Measurements from ENCODE around the gene RARG. TPM values are rescaled to one million over a fixed set of nuclear protein-coding genes. Genes with fewer than 3 reads are reported as not detected.

The RARG gene
- total and polyA plus RNA-seq, 2 donors, result 30.5 to 37.8 TPM

- H3K4me1 ChIP-seq (ENCODE audit: insufficient read depth), result no peaks in the 10 kb centered on the region
- DNase-seq (ENCODE audit: extremely low spot score), result no peak
- H3K4me3 ChIP-seq (ENCODE audit: low read depth, low read length), result no peak overlapping the region
- H3K36me3 ChIP-seq (ENCODE audit: insufficient read depth), result peaks cover 4% of the 10 kb centered on the region
- peak overlapping the region; percentile 76 for H3K27ac ChIP-seq (ENCODE audit: low read depth)
- 49% methylated on average over 19 of the region's 19 CpGs for WGBS
Measured at GRCh38 chr12:53217051-53217930, 14.7 kb downstream of the RARG start.

GRCh38 chr12:53215497-53215896 is 16.5 kb downstream of the RARG start:
- Histone ChIP-seq H3K36me3 (ENCODE audit: insufficient read depth) (peaks cover 4% of the 10 kb centered on the region), H3K27ac (ENCODE audit: low read depth) (no peak overlapping the region), H3K4me1 (ENCODE audit: insufficient read depth) (no peaks in the 10 kb centered on the region), H3K4me3 (ENCODE audit: low read depth, low read length) (no peak overlapping the region)
- DNase-seq (ENCODE audit: extremely low spot score), result no peak
- WGBS, result 80% methylated on average over 8 of the region's 8 CpGs

- Histone ChIP-seq H3K4me3 (ENCODE audit: low read depth, low read length) (no peak overlapping the region), H3K36me3 (ENCODE audit: insufficient read depth) (peaks cover 4% of the 10 kb centered on the region), H3K4me1 (ENCODE audit: insufficient read depth) (no peaks in the 10 kb centered on the region), H3K27ac (ENCODE audit: low read depth) (no peak overlapping the region)
- DNase-seq (ENCODE audit: extremely low spot score), result no peak
- 70% methylated on average over 12 of the region's 12 CpGs for WGBS
Measured at GRCh38 chr12:53214687-53215455, 17.1 kb downstream of the RARG start.

- DNase-seq (ENCODE audit: extremely low spot score), result no peak
- Histone ChIP-seq H3K4me1 (ENCODE audit: insufficient read depth) (no peaks in the 10 kb centered on the region), H3K4me3 (ENCODE audit: low read depth, low read length) (no peak overlapping the region), H3K27ac (ENCODE audit: low read depth) (no peak overlapping the region), H3K36me3 (ENCODE audit: insufficient read depth) (peaks cover 4% of the 10 kb centered on the region)
- WGBS, result 79% methylated on average over 5 of the region's 5 CpGs
Measured at GRCh38 chr12:53214221-53214620, 17.8 kb downstream of the RARG start.

- WGBS, result 13% methylated on average over 14 of the region's 14 CpGs
- H3K36me3 ChIP-seq (ENCODE audit: insufficient read depth), result peaks cover 4% of the 10 kb centered on the region
- H3K4me1 ChIP-seq (ENCODE audit: insufficient read depth), result no peaks in the 10 kb centered on the region
Measured at GRCh38 chr12:53213348-53213747, 18.7 kb downstream of the RARG start.

GRCh38 chr12:53212931-53213330 is 19.1 kb downstream of the RARG start:
- no peak for DNase-seq (ENCODE audit: extremely low spot score)
- Histone ChIP-seq H3K27ac (ENCODE audit: low read depth) (no peak overlapping the region), H3K36me3 (ENCODE audit: insufficient read depth) (peaks cover 4% of the 10 kb centered on the region), H3K4me1 (ENCODE audit: insufficient read depth) (no peaks in the 10 kb centered on the region), H3K4me3 (ENCODE audit: low read depth, low read length) (no peak overlapping the region)
- WGBS, result 61% methylated on average over 12 of the region's 12 CpGs

More at GRCh38 chr12:53213348-53213747, 18.7 kb downstream of the RARG start:
- H3K4me3 ChIP-seq (ENCODE audit: low read depth, low read length), result no peak overlapping the region
- no peak for DNase-seq (ENCODE audit: extremely low spot score)
- no peak overlapping the region for H3K27ac ChIP-seq (ENCODE audit: low read depth)

- WGBS, result 88% methylated on average over 13 of the region's 13 CpGs
Measured at GRCh38 chr12:53211476-53212381, 20.3 kb downstream of the RARG start.

GRCh38 chr12:53210843-53211242 is 21.2 kb downstream of the RARG start:
- Histone ChIP-seq H3K4me3 (ENCODE audit: low read depth, low read length) (no peak overlapping the region), H3K27ac (ENCODE audit: low read depth) (no peak overlapping the region), H3K4me1 (ENCODE audit: insufficient read depth) (no peaks in the 10 kb centered on the region), H3K36me3 (ENCODE audit: insufficient read depth) (peaks cover 4% of the 10 kb centered on the region)
- no peak for DNase-seq (ENCODE audit: extremely low spot score)
- 69% methylated on average over 4 of the region's 4 CpGs for WGBS

More at GRCh38 chr12:53211476-53212381, 20.3 kb downstream of the RARG start:
- H3K27ac ChIP-seq (ENCODE audit: low read depth), result no peak overlapping the region
- no peak overlapping the region for H3K4me3 ChIP-seq (ENCODE audit: low read depth, low read length)
- no peak for DNase-seq (ENCODE audit: extremely low spot score)
- no peaks in the 10 kb centered on the region for H3K4me1 ChIP-seq (ENCODE audit: insufficient read depth)
- H3K36me3 ChIP-seq (ENCODE audit: insufficient read depth), result peaks cover 4% of the 10 kb centered on the region

GRCh38 chr12:53208877-53209463 is 23.0 kb downstream of the RARG start:
- no peak overlapping the region for H3K27ac ChIP-seq (ENCODE audit: low read depth)
- no peak for DNase-seq (ENCODE audit: extremely low spot score)
- 71% methylated on average over 7 of the region's 7 CpGs for WGBS

GRCh38 chr12:53208435-53208834 is 23.6 kb downstream of the RARG start:
- H3K27ac ChIP-seq (ENCODE audit: low read depth), result no peak overlapping the region
- H3K4me1 ChIP-seq (ENCODE audit: insufficient read depth), result no peaks in the 10 kb centered on the region
- DNase-seq (ENCODE audit: extremely low spot score), result no peak
- no peak overlapping the region for H3K4me3 ChIP-seq (ENCODE audit: low read depth, low read length)
- WGBS, result 44% methylated on average over 2 of the region's 2 CpGs
- H3K36me3 ChIP-seq (ENCODE audit: insufficient read depth), result no peaks in the 10 kb centered on the region

More at GRCh38 chr12:53208877-53209463, 23.0 kb downstream of the RARG start:
- Histone ChIP-seq H3K4me1 (ENCODE audit: insufficient read depth) (no peaks in the 10 kb centered on the region), H3K4me3 (ENCODE audit: low read depth, low read length) (no peak overlapping the region), H3K36me3 (ENCODE audit: insufficient read depth) (no peaks in the 10 kb centered on the region)

- no peak within 1 kb of the TSS for H3K27ac ChIP-seq (ENCODE audit: low read depth)
- no peak for DNase-seq (ENCODE audit: extremely low spot score)
- no peak within 1 kb of the TSS for H3K4me3 ChIP-seq (ENCODE audit: low read depth, low read length)
- whole genome bisulfite sequencing, result 47% methylated on average over 5 of the region's 5 CpGs
- no peaks in the 10 kb centered on the region for H3K4me1 ChIP-seq (ENCODE audit: insufficient read depth)
- no peaks in the 10 kb centered on the region for H3K36me3 ChIP-seq (ENCODE audit: insufficient read depth)
Measured at GRCh38 chr12:53207042-53207441, 25.0 kb downstream of the RARG start, which contains the start of gene ITGB7. TSS of gene ITGB7 (minus strand) at chr12:53207251. CDS start at chr12:53200443, 6,808 bp downstream.

- Histone ChIP-seq H3K36me3 (ENCODE audit: insufficient read depth) (no peaks in the 10 kb centered on the region), H3K4me1 (ENCODE audit: insufficient read depth) (peaks cover 2% of the 10 kb centered on the region), H3K4me3 (ENCODE audit: low read depth, low read length) (no peak overlapping the region), H3K27ac (ENCODE audit: low read depth) (no peak overlapping the region)
- WGBS, result 55% methylated on average over 7 of the region's 7 CpGs
- no peak for DNase-seq (ENCODE audit: extremely low spot score)
Measured at GRCh38 chr12:53205747-53206419, 26.1 kb downstream of the RARG start.

Measured in urinary bladder (tissue), 4 donors.